ENCODE data around the gene JAKMIP1.

- TF ChIP-seq CTCF (IDR thresholded peaks at IDR 0.05) (no peak), POLR2A (IDR thresholded peaks at IDR 0.05) (no peak)
Observed at GRCh38 chr4:6137747-6138135, 62.6 kb downstream of the JAKMIP1 start.

All from body of pancreas (tissue), 4 donors.